Stimulated activated CD4-positive, alpha-beta T cell treated with anti-CD3 and anti-CD28 coated beads, TNF-alpha, amount 100 ng/mL, for 48 hours (primary cell): ENCODE data around the gene MYH15.

Experiments used
- DNase-seq, 3 donors: peaks; one replicate each; pipeline ENCODE4 v3.0.0-alpha.2; 2020; ENCODE audit warnings: low read depth in 3 of 3

MYH15 gene

DNA sequence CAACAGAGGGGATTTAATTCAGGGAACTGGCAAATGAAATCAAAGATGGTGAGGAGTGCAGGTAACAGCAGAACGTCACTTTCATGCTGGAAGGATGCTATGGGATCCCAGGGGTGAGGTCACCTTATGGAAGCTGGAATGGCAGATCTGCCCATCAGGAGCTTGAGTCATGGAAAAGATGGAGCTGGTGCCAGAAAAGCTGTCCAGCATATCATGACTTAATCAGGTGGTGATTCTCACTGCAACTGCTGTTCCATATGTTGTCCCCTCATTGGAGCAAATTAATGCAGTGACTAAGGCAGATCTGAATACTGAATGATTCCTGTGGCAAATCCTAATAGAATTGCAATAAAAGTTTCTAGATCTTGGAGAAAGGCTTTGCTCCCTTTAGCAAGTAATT lies 175.7 kb downstream of the MYH15 start:
- DNase-seq: no peak

DNA sequence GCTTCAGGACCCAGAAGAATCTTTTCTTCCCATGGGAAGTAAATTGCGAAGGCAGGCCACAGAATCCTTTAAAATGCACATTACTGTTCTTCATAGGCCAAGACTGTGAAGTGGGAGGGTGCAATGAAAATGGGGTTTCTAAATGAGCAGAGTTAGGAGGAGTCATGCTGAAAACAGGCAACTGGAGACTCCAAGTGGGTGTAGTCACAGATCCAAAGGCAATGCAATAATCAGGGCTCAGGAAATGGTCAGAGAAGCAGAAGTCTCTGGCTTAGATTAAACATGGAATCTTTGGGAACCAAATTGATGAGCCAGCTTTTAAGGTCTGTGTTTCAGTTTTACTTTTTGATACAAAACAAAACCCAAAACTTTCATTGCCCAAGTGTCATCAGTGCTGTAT lies 176.4 kb downstream of the MYH15 start:
- no peak for DNase-seq

DNA sequence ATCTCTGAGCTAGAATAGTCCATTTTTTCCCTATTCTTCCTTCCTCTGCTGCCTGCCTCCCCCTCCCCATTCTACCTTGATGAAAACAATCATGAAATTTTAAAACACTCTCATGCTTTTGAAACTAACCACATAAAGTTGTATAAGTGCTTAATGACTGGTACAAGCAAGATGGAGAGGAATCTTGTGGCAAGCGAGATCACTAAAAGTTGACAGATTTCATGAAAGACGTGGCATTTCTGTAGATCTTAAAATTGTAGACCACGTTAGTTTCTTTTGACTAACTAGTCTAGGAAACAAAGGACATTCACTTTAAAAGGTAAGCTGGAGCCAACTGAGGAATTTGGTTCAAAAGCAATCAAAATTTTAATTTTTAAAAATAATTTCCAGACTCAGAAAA lies 178.6 kb downstream of the MYH15 start:
- no peak for DNase-seq
